NCI-H2029 (cell line): Measurements from ENCODE around the gene EFNA5.

Experiments
- DNase-seq: peaks from one replicate; lab custom pipeline; 2025; lab: John Stamatoyannopoulos, UW

EFNA5 gene

GRCh38 chr5:107672211-107673038 lies 1.7 kb upstream of the EFNA5 start:
- DNase-seq = peak; percentile 98

GRCh38 chr5:107671742-107672210 lies 1.0 kb upstream of the EFNA5 start:
- peak; percentile 66 for DNase-seq

- peak; percentile 59 for DNase-seq
Observed at GRCh38 chr5:107670087-107670931, 428 bp downstream of the EFNA5 start.

- DNase-seq = peak; percentile 10
Observed at GRCh38 chr5:107669096-107670031, 1.4 kb downstream of the EFNA5 start.

- DNase-seq = no peak
Observed at GRCh38 chr5:107668154-107669095, 2.3 kb downstream of the EFNA5 start.

- no peak for DNase-seq
Observed at GRCh38 chr5:107666051-107666655, 4.6 kb downstream of the EFNA5 start.

GRCh38 chr5:107665036-107665570 lies 5.6 kb downstream of the EFNA5 start:
- DNase-seq = no peak

- no peak for DNase-seq
Observed at GRCh38 chr5:107663697-107664096, 7.0 kb downstream of the EFNA5 start.

- DNase-seq = no peak
Observed at GRCh38 chr5:107661650-107662044, 9.1 kb downstream of the EFNA5 start.

- DNase-seq = no peak
Observed at GRCh38 chr5:107661038-107661649, 9.6 kb downstream of the EFNA5 start.

- DNase-seq = no peak
Observed at GRCh38 chr5:107658528-107658927, 12.2 kb downstream of the EFNA5 start.

- DNase-seq = no peak
Observed at GRCh38 chr5:107655831-107656230, 14.9 kb downstream of the EFNA5 start.

- no peak for DNase-seq
Observed at GRCh38 chr5:107654827-107655226, 15.9 kb downstream of the EFNA5 start.

- no peak for DNase-seq
Observed at GRCh38 chr5:107653685-107654084, 17.1 kb downstream of the EFNA5 start.

- DNase-seq = peak; percentile 48
Observed at GRCh38 chr5:107652839-107653607, 17.7 kb downstream of the EFNA5 start.

- DNase-seq = no peak
Observed at GRCh38 chr5:107652408-107652807, 18.3 kb downstream of the EFNA5 start.

GRCh38 chr5:107651325-107651724 lies 19.4 kb downstream of the EFNA5 start:
- DNase-seq = no peak

- no peak for DNase-seq
Observed at GRCh38 chr5:107646418-107646817, 24.3 kb downstream of the EFNA5 start.

GRCh38 chr5:107640568-107640967 lies 30.2 kb downstream of the EFNA5 start:
- DNase-seq = peak; percentile 8
